HAP-1 (cell line): ENCODE measurements around the gene RUNX3.

Source experiments
- DNase-seq, 2 experiments: peaks; one replicate each; pipeline ENCODE4 v3.0.0-alpha.2; 2016 to 2020; ENCODE audit warnings: low spot score in 2 of 2
- H3K27me3 ChIP-seq: fragments of 250-450 bp; sonication (Bioruptor Pico); 2 replicates; pipeline ENCODE4 v1.5.1; 2020; ENCODE audit warnings: low read depth, mild to moderate bottlenecking, moderate library complexity
- H3K36me3 ChIP-seq: fragments of 250-450 bp; sonication (Bioruptor Pico); replicated peaks from 2 replicates; pipeline ENCODE4 v1.5.1; 2020; ENCODE audit warnings: mild to moderate bottlenecking
- H3K4me1 ChIP-seq: fragments of 250-450 bp; sonication (Bioruptor Pico); 2 replicates; pipeline ENCODE4 v1.5.1; 2020; ENCODE audit warnings: mild to moderate bottlenecking
- H3K4me3 ChIP-seq: fragments of 250-450 bp; sonication (Bioruptor Pico); 2 replicates; pipeline ENCODE4 v1.5.1; 2020; ENCODE audit warnings: mild to moderate bottlenecking, moderate library complexity
- H3K9me3 ChIP-seq: fragments of 250-450 bp; sonication (Bioruptor Pico); 2 replicates; pipeline ENCODE4 v1.5.1; 2020; ENCODE audit warnings: mild to moderate bottlenecking, moderate library complexity
- in situ Hi-C: fragments of 300-500 bp; cut with MboI; formaldehyde crosslinking; loops from 3 replicates; pipeline ENCODE4 v1.14.3; 2020; ENCODE audit warnings: low sequenced_read_pairs, inconsistent platforms, mixed read lengths

RUNX3 gene

GRCh38 chr1:24871306-24871901, 58.7 kb downstream of the RUNX3 start:
- H3K36me3 ChIP-seq: no peaks in the 10 kb centered on the region
- no peaks in the 10 kb centered on the region; the same call in 1 of the 2 replicates for H3K4me1 ChIP-seq
- no peaks in the 10 kb centered on the region; the same call in 1 of the 2 replicates for H3K27me3 ChIP-seq
- H3K9me3 ChIP-seq: no peaks in the 10 kb centered on the region
- H3K4me3 ChIP-seq: no peak overlapping the region
- in situ Hi-C loops: no loop called here
- DNase-seq: no peak

GRCh38 chr1:24870551-24871195, 59.4 kb downstream of the RUNX3 start:
- H3K9me3 ChIP-seq: no peaks in the 10 kb centered on the region
- no peak for DNase-seq
- no peak overlapping the region for H3K4me3 ChIP-seq
- in situ Hi-C loops: no loop called here
- no peaks in the 10 kb centered on the region for H3K36me3 ChIP-seq
- no peaks in the 10 kb centered on the region; the same call in 1 of the 2 replicates for H3K27me3 ChIP-seq
- no peaks in the 10 kb centered on the region; the same call in 1 of the 2 replicates for H3K4me1 ChIP-seq

GRCh38 chr1:24868016-24868875, 61.8 kb downstream of the RUNX3 start:
- Histone ChIP-seq H3K4me1 (peaks cover 4% of the 10 kb centered on the region; the same call in 1 of the 2 replicates), H3K27me3 (no peaks in the 10 kb centered on the region), H3K4me3 (no peak overlapping the region), H3K36me3 (no peaks in the 10 kb centered on the region), H3K9me3 (no peaks in the 10 kb centered on the region)
- no peak for DNase-seq
- in situ Hi-C loops: no loop called here

GRCh38 chr1:24867084-24867870, 62.8 kb downstream of the RUNX3 start:
- Histone ChIP-seq H3K27me3 (no peaks in the 10 kb centered on the region), H3K36me3 (no peaks in the 10 kb centered on the region), H3K9me3 (no peaks in the 10 kb centered on the region), H3K4me3 (no peak overlapping the region), H3K4me1 (peaks cover 4% of the 10 kb centered on the region; the same call in 1 of the 2 replicates)
- in situ Hi-C loops: no loop called here
- DNase-seq: no peak

GRCh38 chr1:24866211-24867083, 63.6 kb downstream of the RUNX3 start:
- no peaks in the 10 kb centered on the region for H3K36me3 ChIP-seq
- peaks cover 4% of the 10 kb centered on the region; the same call in 1 of the 2 replicates for H3K4me1 ChIP-seq
- no peak overlapping the region for H3K4me3 ChIP-seq
- in situ Hi-C loops: no loop called here
- no peaks in the 10 kb centered on the region for H3K9me3 ChIP-seq
- DNase-seq: no peak
- H3K27me3 ChIP-seq: no peaks in the 10 kb centered on the region

GRCh38 chr1:24865587-24865986, 64.5 kb downstream of the RUNX3 start:
- Histone ChIP-seq H3K36me3 (no peaks in the 10 kb centered on the region), H3K9me3 (no peaks in the 10 kb centered on the region), H3K27me3 (no peaks in the 10 kb centered on the region), H3K4me3 (no peak overlapping the region), H3K4me1 (peaks cover 4% of the 10 kb centered on the region; the same call in 1 of the 2 replicates)
- DNase-seq: no peak
- in situ Hi-C loops: no loop called here

GRCh38 chr1:24865168-24865567, 64.9 kb downstream of the RUNX3 start:
- Histone ChIP-seq H3K36me3 (no peaks in the 10 kb centered on the region), H3K9me3 (no peaks in the 10 kb centered on the region), H3K4me1 (peaks cover 4% of the 10 kb centered on the region; the same call in 1 of the 2 replicates), H3K4me3 (no peak overlapping the region), H3K27me3 (no peaks in the 10 kb centered on the region)
- in situ Hi-C loops: no loop called here
- DNase-seq: no peak

GRCh38 chr1:24864370-24864777, 65.7 kb downstream of the RUNX3 start:
- H3K9me3 ChIP-seq: no peaks in the 10 kb centered on the region
- in situ Hi-C loops: no loop called here
- no peaks in the 10 kb centered on the region for H3K27me3 ChIP-seq
- no peak overlapping the region for H3K4me3 ChIP-seq
- peaks cover 4% of the 10 kb centered on the region; the same call in 1 of the 2 replicates for H3K4me1 ChIP-seq
- peak in 1 of 2 experiments; percentile 31 for DNase-seq
- no peaks in the 10 kb centered on the region for H3K36me3 ChIP-seq

GRCh38 chr1:24862775-24863483, 67.1 kb downstream of the RUNX3 start:
- H3K4me3 ChIP-seq: no peak overlapping the region
- H3K4me1 ChIP-seq: peaks cover 4% of the 10 kb centered on the region; the same call in 1 of the 2 replicates
- no peak for DNase-seq
- no peaks in the 10 kb centered on the region for H3K36me3 ChIP-seq
- in situ Hi-C loops: no loop called here
- no peaks in the 10 kb centered on the region for H3K27me3 ChIP-seq
- H3K9me3 ChIP-seq: no peaks in the 10 kb centered on the region

GRCh38 chr1:24861821-24862727, 68.0 kb downstream of the RUNX3 start:
- Histone ChIP-seq H3K27me3 (no peaks in the 10 kb centered on the region), H3K36me3 (no peaks in the 10 kb centered on the region), H3K4me3 (no peak overlapping the region), H3K9me3 (no peaks in the 10 kb centered on the region), H3K4me1 (peaks cover 4% of the 10 kb centered on the region; the same call in 1 of the 2 replicates)
- peak in 1 of 2 experiments; percentile 23 for DNase-seq
- in situ Hi-C loops: no loop called here

- no peak for DNase-seq
- in situ Hi-C loops: no loop called here
- Histone ChIP-seq H3K4me1 (peaks cover 4% of the 10 kb centered on the region; the same call in 1 of the 2 replicates), H3K36me3 (no peaks in the 10 kb centered on the region), H3K27me3 (no peaks in the 10 kb centered on the region), H3K4me3 (no peak overlapping the region), H3K9me3 (no peaks in the 10 kb centered on the region)
These were observed 69.2 kb downstream of the RUNX3 start for GRCh38 chr1:24860841-24861240.
